NCI-H345 treated with DMSO at 0.1 percent for 48 hours (cell line): ENCODE measurements around the gene ASB18.

Experiments
- DNase-seq: peaks from one replicate; lab custom pipeline; 2025; ENCODE audit not compliant: unreplicated experiment; lab: John Stamatoyannopoulos, UW

Gene ASB18

DNA sequence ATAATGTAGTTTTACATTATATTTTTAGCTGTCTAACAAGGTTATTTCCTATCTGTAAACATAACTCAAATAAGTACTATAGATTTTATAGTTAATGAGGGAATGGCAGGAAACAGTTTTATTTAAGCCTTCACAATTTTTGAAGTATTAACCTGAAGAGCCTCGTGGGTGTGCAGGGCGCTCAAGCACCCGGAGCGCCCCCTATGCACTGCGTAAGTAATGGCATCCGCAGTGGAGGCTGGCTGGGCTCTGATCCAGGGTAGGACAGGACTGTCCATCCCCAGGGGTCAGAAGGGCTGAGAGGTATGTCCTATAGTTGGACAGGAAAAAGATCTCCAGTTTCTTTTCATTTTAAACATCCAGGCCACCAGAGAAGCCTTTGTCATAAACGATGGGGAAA, 87.8 kb downstream of the ASB18 start:
- no peak for DNase-seq

DNA sequence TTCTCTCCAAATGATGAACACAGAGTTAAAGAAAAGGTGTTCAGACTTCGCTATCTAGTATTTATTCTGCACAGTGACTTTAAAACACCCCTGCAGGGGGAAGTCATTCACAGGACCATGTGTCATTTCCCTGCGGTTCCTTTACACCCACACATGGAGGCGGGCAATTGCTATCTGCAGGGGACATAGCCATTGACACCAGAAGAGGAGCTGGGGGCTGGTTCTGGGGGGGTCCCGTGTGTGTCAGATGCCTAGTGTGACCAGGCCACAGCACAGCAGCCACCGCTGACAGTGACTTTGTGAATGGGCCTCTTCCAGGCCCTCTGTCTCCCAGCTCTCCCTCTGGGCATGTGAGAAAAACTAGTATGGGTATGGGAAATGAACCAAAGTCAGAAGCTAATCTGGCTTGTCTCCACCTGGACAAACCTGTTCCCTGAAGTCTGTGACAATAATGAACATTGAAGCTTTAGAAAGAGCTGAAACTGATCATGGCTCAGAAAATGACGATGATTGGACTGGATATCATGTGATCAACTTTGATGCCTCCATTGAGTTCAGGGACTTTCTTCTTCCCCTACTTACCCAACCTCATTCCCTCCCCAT, 88.6 kb downstream of the ASB18 start:
- no peak for DNase-seq

DNA sequence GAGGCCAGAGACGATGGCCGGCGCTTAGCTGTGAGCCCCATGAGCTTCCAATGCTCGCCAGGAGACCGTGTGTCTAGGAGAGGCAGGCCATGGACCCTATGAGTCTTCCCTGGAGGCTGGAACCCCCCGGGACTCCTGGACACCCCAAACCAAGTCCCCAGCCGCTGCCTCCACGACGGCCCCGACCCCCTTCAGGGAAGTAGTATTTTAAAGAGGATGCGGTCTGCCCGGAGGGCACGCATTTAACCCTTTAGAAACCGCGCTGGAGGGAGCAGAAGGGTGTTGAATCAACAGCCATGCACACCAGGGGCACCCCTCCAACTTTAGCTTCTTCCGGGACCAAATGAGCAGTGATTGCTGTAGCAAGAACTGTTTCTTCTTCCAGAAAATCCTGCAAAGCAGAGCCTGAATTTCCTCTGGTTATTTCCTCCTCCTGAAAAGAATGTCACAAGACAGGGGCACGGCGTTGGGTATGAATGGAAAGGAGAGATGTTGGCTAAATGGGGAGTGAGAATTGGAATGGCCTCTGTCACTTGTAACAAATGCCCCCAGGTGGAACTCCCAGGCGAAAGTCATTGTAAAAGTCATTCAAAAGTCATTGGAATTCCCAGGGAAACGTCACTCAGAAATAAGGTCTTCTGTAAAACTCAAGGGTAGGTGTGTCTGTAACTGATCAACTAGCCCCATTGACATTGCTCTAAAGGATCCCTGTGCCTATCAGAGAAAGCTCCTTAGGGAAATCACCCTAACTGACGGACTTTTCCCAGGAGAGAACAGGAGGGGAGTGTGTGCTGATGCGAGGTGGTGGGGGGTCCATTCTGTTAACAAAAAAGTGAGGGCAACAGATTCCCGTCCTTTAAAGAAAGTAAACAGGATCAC, 90.2 kb downstream of the ASB18 start:
- no peak for DNase-seq

DNA sequence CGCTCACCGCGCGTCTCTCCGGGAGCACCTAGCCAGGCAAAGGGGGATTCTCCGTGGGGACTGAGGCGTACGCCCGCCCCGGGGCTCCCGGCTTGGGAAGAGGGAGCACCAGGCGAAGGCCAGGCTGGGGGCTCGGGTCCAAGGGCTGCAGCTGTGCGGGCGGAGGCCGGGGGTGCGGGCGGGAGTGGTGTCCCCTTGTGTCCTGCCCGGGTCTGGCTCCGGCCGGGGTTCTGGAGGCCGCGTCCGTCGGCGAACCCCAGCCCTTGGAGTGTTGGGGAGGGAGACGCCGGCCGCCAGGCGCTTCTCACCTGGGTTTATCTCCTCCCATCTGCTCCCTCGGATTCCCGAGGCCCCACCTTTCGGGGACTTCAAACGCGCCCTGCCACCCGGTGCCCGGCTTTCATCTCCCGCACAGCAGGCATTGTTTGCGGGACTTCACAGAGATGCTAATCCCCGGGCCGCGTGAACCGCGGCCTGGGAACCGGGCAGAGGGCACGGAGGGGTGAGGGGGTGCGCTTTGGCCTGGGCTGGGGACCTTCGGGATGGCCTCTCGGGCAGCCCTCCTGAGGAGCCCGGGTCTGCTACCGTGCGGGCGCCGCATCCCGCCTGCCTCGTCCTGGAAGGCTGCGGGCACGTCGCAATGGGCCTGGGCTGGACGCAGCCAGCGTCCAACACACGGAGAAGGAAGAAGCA, 91.0 kb downstream of the ASB18 start:
- DNase-seq = no peak

DNA sequence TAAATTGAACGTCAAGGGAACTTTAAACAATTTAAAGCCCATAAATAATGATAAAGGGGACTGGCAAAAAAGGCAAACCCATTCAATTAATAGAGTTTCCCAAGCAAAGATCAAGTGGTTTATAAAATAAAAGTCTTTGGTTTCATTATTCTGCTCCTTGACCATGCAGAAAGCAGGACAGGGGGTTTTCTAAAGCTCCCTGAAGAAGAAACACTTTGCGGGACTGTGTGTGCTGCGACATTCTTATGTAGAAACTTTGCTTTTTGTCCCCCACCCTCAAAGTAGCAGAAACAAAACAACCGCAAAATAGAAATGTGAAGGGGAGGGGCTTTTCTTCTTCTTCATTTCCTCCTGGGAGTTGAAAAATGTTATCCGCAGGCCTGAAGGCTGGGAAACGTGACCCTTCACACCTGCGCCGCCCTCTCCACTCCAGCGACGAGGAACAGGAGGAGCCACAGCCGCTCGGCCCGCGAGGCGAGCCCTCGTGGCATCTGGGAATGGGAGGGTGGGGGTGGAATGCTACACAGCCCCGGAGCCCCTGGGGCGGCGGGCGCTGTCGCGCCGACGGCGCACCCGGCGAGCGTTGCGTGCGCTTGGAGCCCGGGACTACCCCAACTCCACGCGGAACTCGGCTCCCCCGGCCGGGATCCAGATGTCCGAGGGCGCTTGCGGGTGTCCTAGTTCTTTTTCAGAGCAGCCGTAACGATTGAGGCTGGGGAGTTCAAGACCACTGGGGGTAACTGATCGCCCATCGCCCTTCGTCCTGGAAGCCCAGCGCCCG, 91.8 kb downstream of the ASB18 start:
- no peak for DNase-seq

DNA sequence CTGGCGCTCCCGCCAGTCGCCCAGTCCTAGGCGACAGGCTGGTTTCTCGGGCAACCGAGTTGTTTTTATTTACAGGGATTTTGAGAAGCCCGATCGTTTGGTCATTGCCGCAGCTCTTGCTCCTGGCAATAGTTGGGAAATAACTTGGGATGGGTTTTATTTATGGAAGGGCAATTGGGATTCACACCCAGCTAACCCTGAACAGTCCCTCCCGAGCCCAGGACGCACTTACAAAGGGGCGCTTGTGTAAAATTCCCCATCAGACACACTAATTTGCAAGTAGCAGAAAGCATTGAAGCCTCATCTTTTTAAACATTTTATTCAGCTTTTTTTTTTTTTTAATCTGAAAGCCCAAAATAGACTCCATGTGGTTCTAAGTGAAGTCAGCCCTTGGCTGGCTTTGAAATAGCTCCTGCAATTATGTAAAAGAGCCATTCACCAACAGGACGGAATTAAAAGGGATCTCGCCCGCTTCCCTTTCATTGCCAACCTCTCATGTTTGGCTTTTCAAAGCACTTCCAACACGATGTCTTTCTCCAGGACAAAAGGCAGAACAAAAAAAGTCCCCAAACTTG, 92.4 kb downstream of the ASB18 start:
- no peak for DNase-seq

DNA sequence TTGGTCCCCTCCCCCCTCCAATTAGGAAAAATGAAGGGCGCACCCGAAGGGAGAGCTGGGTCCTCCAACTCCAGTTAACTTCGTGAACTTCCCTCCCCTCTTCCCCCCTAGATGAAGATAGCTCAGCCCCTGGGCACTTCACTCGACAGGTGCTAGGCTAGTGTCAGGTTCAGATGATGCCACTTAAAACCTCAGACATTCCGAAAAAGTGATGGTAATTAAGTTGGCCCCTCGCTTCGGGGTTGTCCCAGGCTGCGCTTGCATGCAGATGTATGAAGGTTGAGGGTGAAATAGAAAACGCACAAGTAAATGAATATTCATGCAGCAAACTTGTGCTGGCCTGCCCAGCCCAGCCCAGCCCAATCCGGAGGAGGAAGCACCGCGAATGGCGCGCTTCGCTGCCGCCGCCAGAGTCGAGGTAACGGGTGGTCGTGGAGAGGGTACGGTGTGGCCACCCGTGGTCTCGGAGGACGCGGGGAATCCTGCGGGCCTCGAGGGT, 93.0 kb downstream of the ASB18 start:
- DNase-seq = no peak

DNA sequence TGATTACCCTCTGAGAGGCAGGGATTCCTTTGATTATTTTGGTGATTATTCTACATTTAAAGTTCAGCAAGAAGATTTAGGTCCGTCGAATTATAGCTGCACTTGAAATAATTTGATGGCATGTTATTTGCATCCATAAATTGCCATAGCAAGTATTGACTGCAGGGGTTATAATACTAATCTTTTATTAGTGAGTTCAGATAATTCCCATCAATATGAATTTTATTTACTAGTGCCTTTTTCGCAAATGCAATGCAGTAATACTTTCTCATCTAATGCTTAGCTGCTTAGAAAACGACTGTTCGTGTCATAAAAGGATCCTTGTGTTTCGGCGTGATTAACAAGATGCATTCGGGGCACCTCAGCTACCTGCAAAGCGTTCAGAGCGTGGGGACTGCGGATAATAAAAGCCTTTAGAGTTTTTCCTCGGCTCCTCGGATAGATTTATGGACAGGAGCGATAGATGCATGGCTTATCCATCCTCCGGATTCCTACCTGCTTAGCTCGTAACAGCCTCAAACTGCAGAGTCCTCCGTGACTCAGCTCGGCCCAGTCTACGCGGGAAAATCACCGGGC, 93.5 kb downstream of the ASB18 start:
- no peak for DNase-seq

DNA sequence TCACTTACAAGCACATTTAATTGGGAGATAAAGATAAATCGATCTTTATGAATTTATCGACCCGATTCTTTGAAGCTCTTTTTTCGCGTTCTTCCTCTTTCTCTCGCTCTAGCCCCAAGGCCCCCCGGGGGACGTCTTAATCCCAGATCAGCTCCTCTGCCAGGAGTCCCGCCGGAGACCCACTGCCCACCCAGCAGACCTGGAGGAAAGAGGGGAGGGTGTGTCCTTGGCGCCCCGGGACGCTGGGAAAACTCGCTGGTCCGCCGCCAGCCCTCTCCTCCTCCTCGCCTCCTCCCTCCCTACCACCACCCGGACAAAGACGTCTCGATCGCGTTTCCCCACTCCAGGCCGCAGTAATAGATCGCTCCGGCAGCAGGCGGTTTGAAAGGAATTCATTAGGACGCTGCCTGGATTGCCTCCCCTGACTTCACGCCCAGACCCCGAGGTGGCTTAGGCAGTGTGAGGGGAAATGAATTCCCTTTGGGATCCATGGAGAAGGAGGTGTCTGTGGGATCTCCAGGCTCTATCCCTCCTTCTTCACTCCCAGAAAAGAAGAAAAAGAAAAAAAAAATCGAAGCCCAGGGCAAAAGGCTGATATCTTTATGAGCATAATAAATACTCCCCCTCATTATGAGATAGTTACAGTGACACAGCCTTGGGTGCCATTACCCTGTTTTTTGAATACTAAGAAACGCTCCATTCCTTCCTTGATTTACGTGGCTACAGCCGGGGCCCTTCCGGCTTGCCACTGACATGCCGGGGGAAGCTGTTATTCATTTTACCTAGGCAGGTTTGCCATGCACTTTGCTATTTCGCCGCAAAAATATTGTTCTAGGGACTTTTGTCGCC, 94.2 kb downstream of the ASB18 start:
- no peak for DNase-seq

DNA sequence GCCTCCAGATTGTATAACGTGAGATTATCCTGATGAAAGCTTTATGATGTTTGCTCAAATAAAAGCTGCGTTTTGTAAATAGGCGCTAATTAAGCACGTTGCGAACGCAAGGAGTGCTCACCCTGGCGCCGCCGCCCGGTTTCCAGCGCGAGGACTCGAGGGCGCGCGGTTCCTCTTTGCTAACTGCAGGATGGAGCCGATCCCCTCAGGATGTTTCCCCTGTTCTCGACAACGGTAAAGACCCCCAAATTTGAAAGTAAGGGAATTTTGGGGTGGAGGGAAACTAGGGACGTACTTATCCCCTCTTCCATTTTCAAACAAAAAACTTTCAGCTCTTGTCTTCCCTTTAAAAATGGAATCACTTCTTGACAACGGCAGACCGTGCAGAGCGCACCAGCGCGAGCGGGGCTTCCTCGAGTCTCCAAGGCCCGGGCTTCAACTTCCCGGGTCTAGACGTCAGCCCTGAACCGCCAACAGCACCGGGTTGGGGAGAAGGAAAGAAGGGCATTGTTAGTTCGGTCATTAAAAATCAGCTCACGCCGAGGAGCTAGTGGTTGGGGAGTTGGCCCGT, 95.0 kb downstream of the ASB18 start:
- no peak for DNase-seq

DNA sequence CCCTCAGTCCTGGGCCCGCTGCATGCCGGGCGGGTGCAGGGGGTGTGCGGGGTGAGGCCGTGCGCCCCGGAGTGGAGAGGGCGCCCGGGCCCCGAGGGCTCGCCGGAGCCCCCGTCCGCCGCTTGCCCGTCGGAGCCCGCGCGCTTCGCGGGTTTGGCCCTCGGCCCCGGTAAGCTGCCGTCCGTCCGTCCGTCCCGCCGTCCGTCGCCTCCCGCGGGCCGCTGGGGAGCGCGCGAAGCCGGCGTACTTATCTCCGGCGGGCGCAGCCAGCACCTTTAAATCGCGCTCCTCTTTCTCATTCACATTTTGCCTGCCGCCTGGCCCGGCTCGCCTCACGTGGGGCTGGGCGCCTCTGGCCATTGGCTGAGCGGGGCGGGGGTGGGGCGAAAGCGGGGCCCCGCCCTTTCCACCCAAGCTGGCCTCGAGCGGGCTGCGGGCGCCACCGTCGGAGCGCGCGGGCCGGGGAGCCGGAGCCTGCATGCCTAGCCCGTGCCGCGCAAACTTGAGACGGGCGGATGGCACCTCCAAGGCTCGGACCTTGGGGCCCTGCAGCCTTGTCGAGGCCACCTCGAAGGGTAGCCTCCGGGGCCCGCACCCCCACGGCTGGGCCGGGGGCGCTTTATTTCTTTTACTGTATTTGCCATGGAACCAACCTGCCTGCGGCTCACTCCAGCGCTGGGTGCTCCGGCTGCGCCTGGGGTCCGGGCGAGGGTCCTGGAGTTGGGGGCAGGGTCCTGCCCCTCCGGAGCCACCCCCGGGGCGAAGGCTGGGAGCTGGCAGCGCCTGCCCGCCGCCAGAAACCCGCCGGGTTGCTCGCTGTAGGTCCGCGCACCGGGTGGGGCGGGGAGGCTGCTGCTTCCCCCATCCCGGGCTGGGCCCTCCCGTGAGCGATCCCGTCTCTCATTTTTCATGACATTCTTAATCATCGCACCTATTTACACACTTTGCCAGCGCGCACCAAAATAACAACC, 95.8 kb downstream of the ASB18 start, which contains the start of gene GBX2:
TSS of gene GBX2 (minus strand) at position 277 of the 971 bp plus-strand sequence. CDS start 415 bp downstream, outside the sequence.
- DNase-seq = peak; percentile 46

DNA sequence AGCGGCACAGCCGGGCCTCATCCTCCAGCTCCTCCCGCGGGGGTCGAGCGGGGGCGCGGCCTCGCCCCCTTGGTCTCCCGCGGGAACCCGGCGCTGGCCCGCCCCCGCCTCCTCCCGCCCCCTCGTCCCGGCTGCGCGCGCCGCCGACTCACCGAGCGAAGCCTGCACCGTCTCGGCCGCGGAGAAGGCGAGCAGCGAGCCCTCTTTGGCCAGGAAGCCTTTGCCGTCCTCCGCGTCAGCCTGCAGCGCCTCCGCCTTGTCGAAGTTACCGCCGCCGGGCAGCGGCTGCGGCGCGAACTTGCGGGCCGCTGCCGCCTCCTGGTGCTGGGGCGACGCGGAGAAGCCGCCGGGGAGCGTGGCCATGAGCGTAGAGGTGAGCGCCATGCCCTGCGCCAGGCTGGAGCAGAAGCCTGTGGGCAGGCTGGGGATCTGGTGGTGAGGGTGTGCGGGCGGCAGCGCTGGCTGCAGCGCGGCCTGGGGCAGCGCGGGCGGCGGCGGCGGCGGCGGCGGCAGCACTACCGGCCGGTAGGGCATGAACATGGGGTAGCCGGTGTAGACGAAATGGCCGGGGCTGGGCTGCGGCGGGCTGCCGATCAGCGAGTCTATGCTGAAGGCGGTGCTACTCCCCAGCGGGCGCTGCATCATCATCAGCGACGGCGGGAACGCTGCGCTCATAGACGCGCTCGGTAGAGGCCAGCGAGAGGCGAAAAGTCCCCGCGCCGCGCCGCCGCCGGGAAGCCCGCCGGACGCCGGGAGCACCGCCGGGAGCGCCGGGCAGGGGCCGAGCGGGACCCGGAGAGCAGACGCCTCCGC, 96.7 kb downstream of the ASB18 start:
- DNase-seq = no peak

DNA sequence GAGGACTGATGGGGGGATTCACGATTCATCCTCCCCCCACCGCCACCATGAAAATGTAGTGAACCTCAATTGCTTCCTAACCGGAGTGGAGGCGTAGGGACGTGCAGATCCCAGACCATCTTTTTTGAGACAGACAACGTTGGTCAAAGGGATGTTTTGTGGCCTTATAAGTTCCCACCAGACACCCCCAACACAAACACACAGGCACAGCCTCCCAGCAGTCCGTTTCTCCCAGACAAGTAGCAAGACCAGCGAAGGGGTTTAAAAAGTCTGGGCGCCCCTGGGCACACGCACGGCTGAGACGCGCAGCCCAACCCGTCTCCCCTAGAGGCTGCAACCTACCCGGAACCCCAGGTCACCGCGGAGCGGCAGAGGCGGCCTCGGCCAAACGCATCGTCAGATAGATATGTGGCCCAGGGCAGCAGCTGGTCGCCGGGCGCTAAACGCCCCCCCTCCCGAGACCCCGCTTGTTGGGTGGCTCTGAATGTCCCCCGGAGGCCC, 97.4 kb downstream of the ASB18 start:
- DNase-seq = no peak

DNA sequence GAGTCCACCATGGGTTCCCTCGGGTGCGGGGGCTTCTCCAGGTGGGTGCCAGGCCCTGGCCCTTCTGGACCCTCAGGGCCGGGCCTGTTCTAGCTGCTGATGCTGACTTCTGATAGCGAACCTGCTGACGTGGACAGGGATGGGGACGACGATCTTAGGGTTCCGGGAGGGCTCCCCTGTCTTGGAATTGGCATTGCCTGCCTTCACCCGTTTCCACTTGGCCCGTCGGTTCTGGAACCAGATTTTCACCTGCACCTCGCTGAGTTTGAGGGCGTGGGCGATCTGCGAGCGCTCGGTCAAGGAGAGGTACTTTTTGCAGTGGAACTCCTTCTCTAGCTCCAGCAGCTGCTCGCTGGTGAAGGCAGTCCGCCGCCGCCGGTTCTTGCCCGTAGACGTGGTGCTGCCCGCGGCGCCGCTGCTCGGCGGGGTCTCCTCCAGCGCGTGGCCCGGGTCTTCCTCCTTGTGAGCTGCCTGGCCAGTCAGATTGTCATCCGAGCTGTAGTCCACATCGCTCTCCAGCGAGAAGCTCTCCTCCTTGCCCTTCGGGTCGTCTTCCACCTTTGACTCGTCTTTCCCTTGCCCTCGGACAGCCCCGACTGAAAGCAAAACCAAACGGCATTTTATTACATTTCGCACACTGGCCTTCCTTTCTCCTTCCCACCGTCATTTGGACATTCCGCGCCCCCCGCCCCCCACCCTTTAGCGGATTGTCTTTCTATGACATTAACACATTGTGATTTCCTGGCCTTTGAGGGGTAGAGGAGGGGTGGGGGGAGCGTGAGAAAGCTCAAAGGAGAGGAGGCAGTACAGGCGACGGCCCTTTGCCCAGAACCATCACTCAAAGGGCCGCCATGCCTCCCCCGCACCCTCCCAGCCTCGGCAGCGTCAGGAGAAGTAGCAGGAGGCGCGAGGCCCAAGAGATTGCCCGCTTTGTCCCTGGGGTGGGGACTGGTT, 98.1 kb downstream of the ASB18 start:
- no peak for DNase-seq

DNA sequence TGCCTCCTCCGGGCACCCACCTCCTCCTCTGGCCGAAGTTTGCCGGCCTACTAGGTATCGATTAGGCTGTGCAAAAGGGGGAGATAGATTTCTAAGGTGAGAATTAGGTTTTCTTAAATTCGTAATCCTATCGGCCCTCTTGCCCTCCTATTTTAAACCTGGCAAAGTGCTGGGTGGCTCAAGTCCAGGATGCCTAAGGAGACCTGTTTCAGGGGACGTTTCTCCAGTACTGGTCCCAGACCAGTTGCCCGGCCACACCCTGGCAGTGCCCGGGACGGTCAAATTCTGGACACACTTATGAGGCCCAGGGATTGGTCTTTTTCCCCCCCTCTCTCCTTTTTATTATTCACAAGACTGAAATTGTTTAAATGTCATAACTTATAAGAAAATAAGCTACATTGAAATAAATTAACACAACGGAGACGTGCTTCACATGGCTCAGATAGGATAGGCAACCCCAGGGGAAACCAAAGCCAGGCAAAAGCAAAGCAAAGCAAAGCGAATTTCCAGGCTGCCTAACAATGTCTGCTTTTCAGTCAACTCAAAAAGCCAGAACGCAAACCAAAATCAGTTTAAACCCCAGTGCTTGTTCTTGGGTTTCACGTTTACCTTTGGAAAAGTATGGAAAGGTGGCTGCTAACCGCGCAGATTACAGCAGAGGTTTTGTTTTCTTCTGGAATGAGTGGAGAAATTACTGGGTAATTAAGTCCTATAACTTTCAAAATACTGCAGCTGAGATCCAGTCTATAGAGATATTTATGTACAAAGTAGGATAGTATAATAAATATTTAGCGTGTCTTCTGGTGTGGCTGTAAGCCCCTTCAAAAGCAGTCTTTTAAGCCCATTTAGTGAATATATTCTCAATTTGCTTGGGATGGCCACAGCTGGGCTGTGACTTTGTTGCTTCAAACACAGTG, 99.0 kb downstream of the ASB18 start:
- DNase-seq = no peak
